ENCODE data around the gene TRIM33. TPM values are rescaled to one million over a fixed set of nuclear protein-coding genes. Genes with fewer than 3 reads are reported as not detected.

The TRIM33 gene
- total and polyA plus RNA-seq, 12 donors, result 3.5 to 28.7 (median 20.0) TPM

- WGBS, 2 donors, result 42 to 59% methylated on average over 2 of the region's 2 CpGs
- Histone ChIP-seq H3K27ac (no peak overlapping the region), H3K4me3 (no peak overlapping the region), H3K9me3 (no peaks in the 10 kb centered on the region), H3K4me1 (peaks cover 6 to 79% (median 49%) of the 10 kb centered on the region in 9 donors), H3K36me3 (peaks cover 0 to 23% (median 0%) of the 10 kb centered on the region in 9 donors), H3K27me3 (no peaks in the 10 kb centered on the region)
- intact Hi-C loops (cut with DNase I), result loop anchor here in 1 of 10 donors (10.0 kb wide), 1 partner anchor 60 kb away; no protein-coding TSS in a partner anchor
- DNase-seq (no peak), ATAC-seq (no peak)
- TF ChIP-seq CTCF (IDR thresholded peaks at IDR 0.05), result no peak
Observed at GRCh38 chr1:114505148-114505561, 5.8 kb downstream of the TRIM33 start.

- DNase-seq (no peak), ATAC-seq (no peak)
- no peak for TF ChIP-seq CTCF (IDR thresholded peaks at IDR 0.05)
- H3K4me1 ChIP-seq, result peaks cover 2 to 67% (median 40%) of the 10 kb centered on the region in 9 donors
- H3K4me3 ChIP-seq, result no peak overlapping the region
- H3K9me3 ChIP-seq, result no peaks in the 10 kb centered on the region
- no peaks in the 10 kb centered on the region for H3K27me3 ChIP-seq
- H3K27ac ChIP-seq, result no peak overlapping the region
- 83 to 85% methylated on average over 7 of the region's 7 CpGs for WGBS, 2 donors
- intact Hi-C loops (cut with DNase I), result loop anchor here in 1 of 10 donors (10.0 kb wide), 1 partner anchor 59 kb away; no protein-coding TSS in a partner anchor
- H3K36me3 ChIP-seq, result peaks cover 0 to 23% (median 0%) of the 10 kb centered on the region in 9 donors
Observed at GRCh38 chr1:114503916-114504422, 7.0 kb downstream of the TRIM33 start.

- intact Hi-C loops (cut with DNase I), result loop anchor here in 1 of 10 donors (10.0 kb wide), 1 partner anchor 57 kb away; no protein-coding TSS in a partner anchor
- no peak for DNase-seq
- H3K4me1 ChIP-seq, result peaks cover 0 to 53% (median 21%) of the 10 kb centered on the region in 9 donors
- no peaks in the 10 kb centered on the region for H3K27me3 ChIP-seq
- ATAC-seq, result no peak
- H3K36me3 ChIP-seq, result peaks cover 0 to 21% (median 0%) of the 10 kb centered on the region in 9 donors
- no peak overlapping the region for H3K27ac ChIP-seq
- TF ChIP-seq CTCF (IDR thresholded peaks at IDR 0.05), result no peak
- no peaks in the 10 kb centered on the region for H3K9me3 ChIP-seq
- H3K4me3 ChIP-seq, result no peak overlapping the region
Observed at GRCh38 chr1:114502080-114502479, 8.9 kb downstream of the TRIM33 start.

DNA sequence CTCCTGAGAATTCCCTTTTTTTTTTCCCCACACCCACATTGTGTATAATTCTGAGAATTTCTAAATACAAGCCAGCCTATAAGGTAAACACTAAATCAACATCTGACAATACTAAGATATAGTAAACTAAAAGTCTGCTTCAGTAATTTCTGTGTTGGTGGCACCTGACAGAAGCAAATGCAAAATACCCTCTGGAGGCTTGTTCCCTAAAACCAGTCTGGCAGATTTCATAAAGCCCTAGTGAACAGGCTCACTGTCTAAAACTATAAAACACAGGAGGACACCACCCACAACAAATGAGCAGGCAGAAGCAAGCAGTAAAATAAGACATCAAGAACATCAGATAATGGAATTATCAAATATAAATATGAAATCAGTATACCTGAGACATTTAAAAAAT is 11.5 kb downstream of the TRIM33 start:
- Histone ChIP-seq H3K36me3 (no peaks in the 10 kb centered on the region), H3K4me1 (peaks cover 0 to 63% (median 35%) of the 10 kb centered on the region in 9 donors), H3K4me3 (no peak overlapping the region), H3K9me3 (no peaks in the 10 kb centered on the region), H3K27ac (no peak overlapping the region), H3K27me3 (no peaks in the 10 kb centered on the region)
- intact Hi-C loops (cut with DNase I), result no loop called here
- no peak for DNase-seq
- no peak for TF ChIP-seq CTCF (IDR thresholded peaks at IDR 0.05)
- ATAC-seq, result no peak
